ENCODE data around the gene RPS18.
"Not testable (repeated sequence)": the region's sequence is repeated elsewhere in the genome, so short reads cannot be mapped to it uniquely, and the experiment has no call there.

Gene RPS18

GRCh38 chr6:33277663-33278391, 6.0 kb downstream of the RPS18 start:
- no peak overlapping the region for H3K4me3 ChIP-seq (ENCODE audit: control insufficient read depth, low read depth, low read length)
- DNase-seq (ENCODE audit: low read depth) = no peak
- no peak for TF ChIP-seq CTCF (conservative IDR thresholded peaks at IDR 0.05; ENCODE audit: control insufficient read depth, insufficient read depth, low read depth, low read length)

GRCh38 chr6:33278392-33278741, 6.5 kb downstream of the RPS18 start:
- no peak for TF ChIP-seq CTCF (conservative IDR thresholded peaks at IDR 0.05; ENCODE audit: control insufficient read depth, insufficient read depth, low read depth, low read length)
- no peak overlapping the region for H3K4me3 ChIP-seq (ENCODE audit: control insufficient read depth, low read depth, low read length)
- DNase-seq (ENCODE audit: low read depth) = no peak

- no peak overlapping the region for H3K4me3 ChIP-seq (ENCODE audit: control insufficient read depth, low read depth, low read length)
- no peak for TF ChIP-seq CTCF (conservative IDR thresholded peaks at IDR 0.05; ENCODE audit: control insufficient read depth, insufficient read depth, low read depth, low read length)
Measured at GRCh38 chr6:33278810-33279209, 6.9 kb downstream of the RPS18 start.

GRCh38 chr6:33279257-33279695, 7.4 kb downstream of the RPS18 start:
- no peak for DNase-seq (ENCODE audit: low read depth)
- no peak overlapping the region for H3K4me3 ChIP-seq (ENCODE audit: control insufficient read depth, low read depth, low read length)
- TF ChIP-seq CTCF (conservative IDR thresholded peaks at IDR 0.05; ENCODE audit: control insufficient read depth, insufficient read depth, low read depth, low read length) = no peak

More at GRCh38 chr6:33278810-33279209, 6.9 kb downstream of the RPS18 start:
- DNase-seq (ENCODE audit: low read depth) = no peak

GRCh38 chr6:33279971-33280511, 8.2 kb downstream of the RPS18 start:
- no peak overlapping the region for H3K4me3 ChIP-seq (ENCODE audit: control insufficient read depth, low read depth, low read length)
- peak; percentile 75 for TF ChIP-seq CTCF (conservative IDR thresholded peaks at IDR 0.05; ENCODE audit: control insufficient read depth, insufficient read depth, low read depth, low read length)
- peak; percentile 70 for DNase-seq (ENCODE audit: low read depth)

- no peak overlapping the region for H3K4me3 ChIP-seq (ENCODE audit: control insufficient read depth, low read depth, low read length)
- DNase-seq (ENCODE audit: low read depth) = no peak
- no peak for TF ChIP-seq CTCF (conservative IDR thresholded peaks at IDR 0.05; ENCODE audit: control insufficient read depth, insufficient read depth, low read depth, low read length)
Measured at GRCh38 chr6:33280539-33280938, 8.7 kb downstream of the RPS18 start.

GRCh38 chr6:33285214-33285613, 13.3 kb downstream of the RPS18 start:
- not testable (repeated sequence) for H3K4me3 ChIP-seq (ENCODE audit: control insufficient read depth, low read depth, low read length); DNase-seq (ENCODE audit: low read depth)
